ENCODE results near the gene ATG4B. TPM values are rescaled to one million over a fixed set of nuclear protein-coding genes. Genes with fewer than 3 reads are reported as not detected.

ATG4B gene
- total and polyA plus RNA-seq, 9 donors = 37.1 to 70.4 (median 53.3) TPM

GRCh38 chr2:241627675-241628074 lies 9.8 kb upstream of the ATG4B start:
- peaks cover 1% of the 10 kb centered on the region for H3K4me1 ChIP-seq (ENCODE audit: insufficient read depth)
- no peaks in the 10 kb centered on the region for H3K36me3 ChIP-seq
- no peak for DNase-seq
- no peak overlapping the region for H3K4me3 ChIP-seq
- intact Hi-C loops (cut with DNase I) = no loop called here
- no peak overlapping the region for H3K27ac ChIP-seq
- TF ChIP-seq POLR2A (IDR thresholded peaks at IDR 0.05) (no peak), EP300 (IDR thresholded peaks at IDR 0.05) (no peak), CTCF (IDR thresholded peaks at IDR 0.05) (no peak)
- H3K27me3 ChIP-seq = no peaks in the 10 kb centered on the region
- no peaks in the 10 kb centered on the region for H3K9me3 ChIP-seq
- 89 to 92% (median 89%) methylated on average over 10 of the region's 10 CpGs for whole genome bisulfite sequencing, 3 donors

- Histone ChIP-seq H3K36me3 (no peaks in the 10 kb centered on the region), H3K27ac (no peak overlapping the region), H3K9me3 (no peaks in the 10 kb centered on the region), H3K4me3 (no peak overlapping the region), H3K27me3 (no peaks in the 10 kb centered on the region), H3K4me1 (ENCODE audit: insufficient read depth) (peaks cover 1% of the 10 kb centered on the region)
- 61 to 71% (median 61%) methylated on average over 11 of the region's 11 CpGs for WGBS, 3 donors
- DNase-seq = no peak
- intact Hi-C loops (cut with DNase I) = no loop called here
- TF ChIP-seq EP300 (IDR thresholded peaks at IDR 0.05) = no peak
- TF ChIP-seq POLR2A (IDR thresholded peaks at IDR 0.05) = no peak
- TF ChIP-seq CTCF (IDR thresholded peaks at IDR 0.05) = no peak
Measured at GRCh38 chr2:241629762-241630435, 7.6 kb upstream of the ATG4B start.

- H3K4me3 ChIP-seq = no peak overlapping the region
- H3K36me3 ChIP-seq = no peaks in the 10 kb centered on the region
- no peak for TF ChIP-seq POLR2A (IDR thresholded peaks at IDR 0.05)
- 92 to 93% (median 92%) methylated on average over 39 of the region's 39 CpGs for WGBS, 3 donors
- intact Hi-C loops (cut with DNase I) = no loop called here
- H3K9me3 ChIP-seq = no peaks in the 10 kb centered on the region
- no peaks in the 10 kb centered on the region for H3K27me3 ChIP-seq
- H3K4me1 ChIP-seq (ENCODE audit: insufficient read depth) = peaks cover 4% of the 10 kb centered on the region
- H3K27ac ChIP-seq = no peak overlapping the region
- DNase-seq = no peak
Measured at GRCh38 chr2:241632478-241633325, 4.8 kb upstream of the ATG4B start.

- no peaks in the 10 kb centered on the region for H3K9me3 ChIP-seq
- no peak overlapping the region for H3K27ac ChIP-seq
- no peaks in the 10 kb centered on the region for H3K27me3 ChIP-seq
- 88 to 92% (median 89%) methylated on average over 17 of the region's 17 CpGs for WGBS, 3 donors
- DNase-seq = no peak
- no peaks in the 10 kb centered on the region for H3K36me3 ChIP-seq
- no peak overlapping the region for H3K4me3 ChIP-seq
- H3K4me1 ChIP-seq (ENCODE audit: insufficient read depth) = peaks cover 5% of the 10 kb centered on the region
- TF ChIP-seq POLR2A (IDR thresholded peaks at IDR 0.05) (no peak), CTCF (IDR thresholded peaks at IDR 0.05) (no peak), EP300 (IDR thresholded peaks at IDR 0.05) (no peak)
- intact Hi-C loops (cut with DNase I) = no loop called here
Measured at GRCh38 chr2:241633561-241633960, 3.9 kb upstream of the ATG4B start.

GRCh38 chr2:241635756-241636155 lies 1.7 kb upstream of the ATG4B start:
- WGBS, 3 donors = 6 to 10% (median 8%) methylated on average over 6 of the region's 6 CpGs
- H3K27me3 ChIP-seq = no peaks in the 10 kb centered on the region
- H3K4me1 ChIP-seq (ENCODE audit: insufficient read depth) = peaks cover 13% of the 10 kb centered on the region
- intact Hi-C loops (cut with DNase I) = no loop called here
- no peak for DNase-seq
- H3K27ac ChIP-seq = peak overlapping the region in 1 of 2 donors; percentile 99
- no peaks in the 10 kb centered on the region for H3K36me3 ChIP-seq
- peak overlapping the region; percentile 83 for H3K4me3 ChIP-seq
- TF ChIP-seq EP300 (IDR thresholded peaks at IDR 0.05) (no peak), POLR2A (IDR thresholded peaks at IDR 0.05) (no peak), CTCF (IDR thresholded peaks at IDR 0.05) (no peak)
- no peaks in the 10 kb centered on the region for H3K9me3 ChIP-seq

Measured in ovary (tissue), 9 donors.